Erythroblast (primary cell): ENCODE data around the gene FOXL3.

Experiments used
- GATA1 ChIP-seq: IDR thresholded peaks from 2 replicates; pipeline ENCODE4 v1.6.1; 2011; ENCODE audit warnings: low read depth, mild to moderate bottlenecking, control low read depth, low read length, moderate library complexity
- POLR2A ChIP-seq: IDR thresholded peaks from 2 replicates; pipeline ENCODE4 v1.6.1; 2011; ENCODE audit warnings: mild to moderate bottlenecking, low read length

DNA sequence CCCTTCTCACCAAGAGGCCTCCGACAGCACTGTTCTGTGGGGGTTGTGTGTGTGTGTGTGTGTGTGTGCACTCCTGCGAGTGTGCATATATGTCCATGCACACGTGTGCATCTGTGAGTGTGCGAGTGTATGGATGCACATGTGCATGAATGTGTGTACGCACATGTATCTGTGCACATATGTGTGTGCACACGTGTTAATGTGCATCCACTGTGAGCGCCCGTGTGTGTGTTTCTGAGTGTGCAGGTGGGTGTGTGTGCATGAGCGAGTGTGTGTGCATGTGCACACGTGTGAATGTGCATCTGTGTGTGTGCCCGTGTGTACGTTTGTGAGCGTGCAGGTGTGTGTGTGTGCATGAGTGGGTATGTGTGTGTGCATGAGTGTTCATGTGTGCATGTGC is 48.5 kb upstream of the FOXL3 start:
- no peak for TF ChIP-seq POLR2A
- TF ChIP-seq GATA1 = no peak
